Activated CD4-positive, alpha-beta T cell treated with anti-CD3 and anti-CD28 coated beads, Interleukin-10, Interleukin-2, amounts not matched to agents 100 ng/mL and 50 ng/mL, durations not matched to agents 16 hours and 8 hours (primary cell): ENCODE results near the gene MPZL3.

Experiments
- DNase-seq: peaks from one replicate; pipeline ENCODE4 v3.0.0-alpha.2; 2020

The MPZL3 gene

GRCh38 chr11:118251858-118252652 is at the start of gene MPZL3:
MPZL3 (minus strand) TSS chr11:118252365; CDS start chr11:118252294, 71 bp downstream.
- peak; percentile 87 for DNase-seq

- no peak for DNase-seq
These were observed 49.5 kb upstream of the MPZL3 start for GRCh38 chr11:118301600-118302195.

- DNase-seq, result peak; percentile 59
These were observed 43.8 kb upstream of the MPZL3 start for GRCh38 chr11:118295815-118296454.

- no peak for DNase-seq
These were observed 43.0 kb upstream of the MPZL3 start for GRCh38 chr11:118295199-118295598.

GRCh38 chr11:118294053-118294452 is 41.9 kb upstream of the MPZL3 start:
- DNase-seq, result no peak

- DNase-seq, result no peak
These were observed 39.4 kb upstream of the MPZL3 start for GRCh38 chr11:118291477-118292135.

- peak; percentile 60 for DNase-seq
These were observed 38.8 kb upstream of the MPZL3 start for GRCh38 chr11:118290923-118291322.

- no peak for DNase-seq
These were observed 37.2 kb upstream of the MPZL3 start for GRCh38 chr11:118289401-118289800.

- DNase-seq, result no peak
These were observed 34.8 kb upstream of the MPZL3 start for GRCh38 chr11:118287006-118287405.

GRCh38 chr11:118286545-118286944 is 34.4 kb upstream of the MPZL3 start:
- no peak for DNase-seq

GRCh38 chr11:118283756-118284350 is 31.7 kb upstream of the MPZL3 start:
- DNase-seq, result no peak

GRCh38 chr11:118283037-118283636 is 31.0 kb upstream of the MPZL3 start:
- DNase-seq, result no peak

GRCh38 chr11:118282606-118283005 is 30.4 kb upstream of the MPZL3 start:
- DNase-seq, result no peak

- DNase-seq, result peak; percentile 48
These were observed 29.1 kb upstream of the MPZL3 start for GRCh38 chr11:118281284-118281683.

- peak; percentile 45 for DNase-seq
These were observed 25.1 kb upstream of the MPZL3 start for GRCh38 chr11:118277312-118277711.

- DNase-seq, result no peak
These were observed 24.3 kb upstream of the MPZL3 start for GRCh38 chr11:118276422-118276821.

GRCh38 chr11:118275176-118275575 is 23.0 kb upstream of the MPZL3 start:
- DNase-seq, result no peak

- no peak for DNase-seq
These were observed 22.0 kb upstream of the MPZL3 start for GRCh38 chr11:118274186-118274585.

GRCh38 chr11:118272001-118272400 is 19.8 kb upstream of the MPZL3 start:
- no peak for DNase-seq

GRCh38 chr11:118267486-118267885 is 15.3 kb upstream of the MPZL3 start:
- DNase-seq, result no peak

- no peak for DNase-seq
These were observed 13.8 kb upstream of the MPZL3 start for GRCh38 chr11:118265954-118266353.
